ENCODE results near the gene BEND7. TPM values are rescaled to one million over a fixed set of nuclear protein-coding genes. Genes with fewer than 3 reads are reported as not detected.

The BEND7 gene
- total RNA-seq = 10.2 and 15.2 TPM in 2 replicates

GRCh38 chr10:13528875-13529713, at the start of gene BEND7:
BEND7 (minus strand) TSS chr10:13529014; CDS start chr10:13528533, 481 bp downstream.

Other genes with a start within 250 kb of the BEND7 start
- 5.8 and 7.9 TPM in 2 replicates for gene PHYH, start 228.9 kb downstream of the BEND7 start, total RNA-seq
- 28.2 and 37.0 TPM in 2 replicates for gene SEPHS1, start 180.7 kb downstream of the BEND7 start, total RNA-seq
- gene PRPF18, start 58.0 kb upstream of the BEND7 start, total RNA-seq = 31.9 and 32.5 TPM in 2 replicates

All from endothelial cell of coronary artery (primary cell).